ENCODE data around the gene NT5DC2.

NT5DC2 gene

DNA sequence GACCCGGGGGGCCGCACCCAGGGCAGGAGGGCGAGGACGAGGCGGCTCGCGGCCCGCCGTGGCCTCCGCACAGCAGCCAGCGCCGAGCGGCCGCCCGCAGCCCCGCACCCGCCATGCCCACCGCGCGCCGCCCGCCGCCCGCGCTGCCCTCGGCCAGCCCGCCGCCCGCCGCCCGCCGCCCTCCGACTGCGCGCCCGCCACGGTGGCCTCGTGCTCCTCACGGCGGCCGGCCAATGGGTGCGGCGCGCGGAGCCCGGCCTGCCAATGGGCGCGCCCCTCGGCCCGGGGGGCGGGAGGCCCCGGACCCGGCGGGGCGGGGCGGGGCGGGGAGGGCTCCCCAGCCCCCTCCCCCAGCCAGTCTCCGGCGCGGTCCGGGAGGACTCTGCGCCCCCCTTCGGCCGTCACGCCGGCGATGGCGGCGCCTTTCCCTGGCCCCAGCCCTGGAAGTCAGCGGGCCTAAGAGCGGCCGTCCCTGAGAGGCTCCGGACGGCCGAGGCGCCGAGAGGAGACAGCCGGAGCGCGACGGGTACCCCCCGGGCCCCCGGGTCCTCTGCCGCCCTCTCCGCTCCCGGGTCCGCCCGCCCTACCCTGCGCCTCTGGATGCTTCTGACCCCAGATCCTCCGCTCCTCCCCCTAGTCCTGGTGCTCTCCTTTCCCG lies at the start of gene NT5DC2:
Gene NT5DC2, minus strand, starts transcription at position 235 of the 658 bp plus-strand sequence. Its CDS starts 120 bp downstream, at position 115.
- DNase-seq = no peak

DNA sequence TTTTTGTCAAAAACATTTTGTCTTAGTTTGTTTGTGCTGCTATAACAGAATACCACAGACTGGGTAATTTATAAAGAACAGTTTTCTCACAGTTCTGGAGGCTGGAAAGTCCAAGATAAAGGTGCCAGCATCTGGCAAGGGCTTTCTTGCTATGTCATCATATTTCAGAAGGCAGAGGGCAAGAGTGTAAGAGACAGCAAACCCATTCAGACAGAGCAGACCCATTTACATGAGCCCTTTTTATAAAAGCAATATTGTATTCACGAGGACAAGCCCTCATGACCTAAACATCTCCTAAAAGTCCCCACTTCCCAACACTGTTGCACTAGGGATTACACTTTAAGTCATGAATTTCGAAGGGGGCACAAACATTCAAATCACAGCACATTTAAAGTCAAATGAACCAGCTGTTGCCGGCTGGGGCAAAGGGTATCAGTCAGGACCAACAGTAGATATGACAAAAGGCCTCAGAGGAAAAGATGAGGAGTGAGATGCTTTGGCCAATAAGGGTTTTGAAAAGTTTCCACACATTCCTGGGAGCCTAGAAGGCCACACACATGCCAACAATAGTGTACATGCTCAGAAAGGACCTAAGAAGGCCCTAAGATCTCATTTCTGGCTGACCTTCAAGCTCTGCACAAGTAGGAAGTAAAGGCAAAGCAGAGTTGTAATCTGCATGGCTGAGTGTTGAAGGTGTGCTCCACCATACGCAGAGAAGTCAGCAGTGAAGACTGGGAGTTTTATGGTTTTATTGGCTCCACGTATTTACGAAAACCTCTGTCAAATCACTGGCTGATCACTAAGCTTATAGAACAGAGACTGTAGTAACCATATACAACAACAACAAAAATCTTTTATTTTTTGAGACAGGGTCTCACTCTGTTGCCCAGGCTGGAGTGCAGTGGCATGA lies 40.7 kb upstream of the NT5DC2 start:
- no peak for DNase-seq

DNA sequence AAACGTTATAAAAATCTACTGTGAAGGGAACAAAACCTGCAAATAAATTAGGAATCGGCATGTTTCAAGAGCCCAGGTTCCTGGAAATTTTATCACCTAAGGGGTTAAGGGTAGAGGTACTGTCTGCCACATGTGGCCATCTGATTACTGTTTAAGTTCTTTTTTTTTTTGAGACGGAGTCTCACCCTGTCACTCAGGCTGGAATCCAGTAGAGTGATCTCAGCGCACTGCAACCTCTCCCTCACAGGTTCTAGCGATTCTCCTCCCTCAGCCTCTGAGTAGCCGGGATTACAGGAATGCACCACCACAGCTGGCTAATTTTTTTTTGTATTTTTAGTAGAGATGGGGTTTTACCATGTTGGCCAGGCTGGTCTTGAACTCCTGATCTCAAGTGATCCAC lies 38.6 kb upstream of the NT5DC2 start:
- no peak for DNase-seq

DNA sequence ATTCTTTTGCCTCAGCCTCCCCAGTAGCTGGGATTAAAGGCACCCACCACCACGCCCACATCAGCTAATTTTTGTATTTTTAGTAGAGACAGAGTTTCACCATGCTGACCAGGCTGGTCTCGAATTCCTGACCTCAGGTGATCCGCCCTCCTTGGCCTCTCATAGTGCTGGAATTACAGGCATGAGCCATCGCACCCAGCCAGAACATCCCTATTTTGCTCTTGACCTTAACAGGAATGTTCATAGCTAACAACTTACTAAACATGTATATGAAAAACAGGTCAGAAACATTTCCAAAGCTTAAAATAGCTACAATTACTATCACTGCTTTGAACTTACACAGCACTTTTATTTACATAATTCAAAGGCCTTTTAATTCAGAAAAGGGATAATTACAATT lies 36.4 kb upstream of the NT5DC2 start:
- no peak for DNase-seq

DNA sequence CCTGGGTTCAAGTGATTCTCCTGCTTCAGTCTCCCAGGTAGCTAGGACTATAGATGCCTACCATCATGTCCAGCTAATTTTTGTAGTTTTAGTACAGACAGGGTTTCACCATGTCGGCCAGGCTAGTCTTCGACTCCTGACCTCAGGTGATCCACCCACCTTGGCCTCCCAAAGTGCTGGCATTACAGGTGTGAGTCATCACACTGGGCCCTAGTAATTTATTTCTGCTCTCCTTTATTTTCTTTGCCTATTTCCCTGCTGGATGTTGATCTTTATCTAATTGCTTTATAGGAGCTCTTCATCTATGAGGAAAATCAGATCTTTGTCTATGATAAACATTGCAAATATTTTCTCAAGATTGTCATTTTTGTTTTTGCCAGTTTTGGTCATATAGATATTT lies 34.4 kb upstream of the NT5DC2 start:
- DNase-seq = no peak

DNA sequence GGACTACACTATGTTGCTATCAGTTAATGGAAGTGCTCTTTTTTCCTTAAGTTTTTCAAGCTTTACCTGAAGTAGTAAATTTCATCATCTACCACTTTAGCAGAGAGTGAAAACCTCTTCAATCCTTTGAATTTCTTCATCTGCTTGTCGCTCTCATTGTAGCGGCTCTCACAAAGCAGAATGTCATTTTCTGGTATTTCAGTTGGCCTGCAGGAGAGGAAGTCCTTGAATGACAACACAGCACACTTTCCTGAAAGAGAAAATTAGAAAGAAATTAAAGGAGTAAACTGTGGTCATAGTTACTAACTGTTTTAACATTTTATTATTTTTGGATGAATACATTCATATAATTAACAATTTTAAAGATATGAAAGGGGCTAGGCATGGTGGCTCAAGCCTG lies 30.3 kb upstream of the NT5DC2 start:
- no peak for DNase-seq

DNA sequence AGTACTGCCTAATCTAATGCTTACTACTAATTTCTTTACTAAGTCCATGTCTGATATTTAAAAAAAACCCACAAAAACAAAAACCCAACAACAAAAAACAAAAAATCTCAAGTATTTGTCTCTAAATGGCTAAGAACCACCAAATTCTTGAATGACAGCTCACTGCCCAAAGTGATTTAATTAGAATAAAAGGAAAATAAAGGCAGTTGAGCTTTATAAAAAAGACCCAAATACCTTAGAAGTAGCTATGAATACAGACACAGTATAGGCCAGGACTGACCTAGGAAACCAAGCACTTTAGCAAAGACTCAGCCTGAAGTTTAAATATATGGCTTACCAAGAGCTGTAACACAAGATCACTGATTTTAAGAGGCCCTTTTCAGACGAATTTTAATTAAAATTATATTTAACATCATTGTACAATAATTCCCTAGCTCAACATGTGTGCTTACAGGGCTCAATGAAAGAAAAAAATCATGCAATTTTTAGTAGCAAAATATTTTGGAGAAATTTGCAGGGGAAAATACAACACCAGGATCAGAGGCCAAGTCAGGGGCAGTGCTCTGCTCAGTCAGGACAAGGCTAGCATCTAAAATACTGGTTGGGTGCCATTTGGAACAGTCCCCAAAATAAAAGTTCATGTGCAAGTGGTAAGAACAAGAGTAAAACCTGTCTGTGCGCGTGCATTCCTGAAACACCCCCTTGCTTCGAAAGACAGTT lies 27.5 kb upstream of the NT5DC2 start:
- DNase-seq = no peak

DNA sequence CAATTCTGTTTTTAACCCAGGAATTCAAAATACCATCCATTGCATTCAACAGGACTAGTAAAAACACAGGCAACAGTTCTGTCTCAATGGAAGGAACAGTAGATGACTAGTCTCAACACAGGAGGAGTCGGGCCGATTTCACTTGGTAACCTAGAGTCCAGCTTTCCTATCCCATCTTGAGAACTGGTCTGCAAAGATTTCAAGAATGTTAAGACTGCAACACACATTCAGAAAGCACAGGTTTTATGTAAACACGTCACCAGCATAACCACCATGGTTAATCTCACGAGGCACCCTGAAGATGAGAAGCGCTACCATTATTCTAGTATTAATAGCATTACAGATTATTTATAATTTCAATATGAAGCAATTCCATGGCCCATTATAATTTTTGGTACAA lies 24.8 kb upstream of the NT5DC2 start:
- DNase-seq = no peak

DNA sequence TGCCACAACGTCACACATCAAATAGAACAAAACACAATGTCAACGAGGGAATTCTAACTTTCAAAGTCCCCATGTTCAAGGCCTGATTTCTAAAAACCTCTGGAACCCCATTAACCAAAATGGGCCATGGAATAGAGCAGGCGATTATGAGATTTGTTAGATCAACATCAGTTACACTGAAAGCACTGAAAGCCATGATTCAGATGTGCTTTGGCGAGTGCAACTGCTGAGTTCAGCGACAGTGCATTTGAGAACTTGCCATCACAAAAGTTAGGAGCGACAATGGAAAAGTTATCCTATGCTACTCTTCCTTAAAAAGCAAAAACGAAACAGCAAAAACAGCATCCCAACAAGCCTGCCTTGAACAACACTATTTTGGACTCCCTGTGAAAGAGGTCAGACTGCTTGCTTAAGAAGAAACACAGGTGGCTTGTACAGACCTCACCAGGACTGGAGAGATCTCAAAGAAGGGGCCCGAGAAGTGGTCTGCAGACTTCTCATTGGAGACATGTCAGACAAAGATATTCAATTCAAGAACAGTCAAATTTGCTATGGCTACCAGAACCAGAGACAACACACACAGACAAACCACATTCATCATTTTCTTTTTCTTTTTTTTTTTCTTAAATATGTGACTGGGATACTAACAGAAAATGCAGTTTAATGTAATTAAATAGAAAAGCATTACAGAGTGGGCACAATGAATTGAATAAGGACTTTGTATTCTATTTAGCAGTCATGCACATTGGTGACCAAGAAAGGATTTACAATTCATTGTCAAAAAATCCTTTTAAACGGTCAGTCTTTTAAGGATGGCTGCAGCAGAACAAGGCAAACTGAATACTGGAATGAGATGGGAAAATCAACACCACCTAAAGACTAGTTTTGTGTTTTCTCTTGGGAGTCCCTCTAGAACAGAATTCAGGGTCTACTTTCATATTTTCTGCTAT lies 23.6 kb upstream of the NT5DC2 start:
- no peak for DNase-seq

DNA sequence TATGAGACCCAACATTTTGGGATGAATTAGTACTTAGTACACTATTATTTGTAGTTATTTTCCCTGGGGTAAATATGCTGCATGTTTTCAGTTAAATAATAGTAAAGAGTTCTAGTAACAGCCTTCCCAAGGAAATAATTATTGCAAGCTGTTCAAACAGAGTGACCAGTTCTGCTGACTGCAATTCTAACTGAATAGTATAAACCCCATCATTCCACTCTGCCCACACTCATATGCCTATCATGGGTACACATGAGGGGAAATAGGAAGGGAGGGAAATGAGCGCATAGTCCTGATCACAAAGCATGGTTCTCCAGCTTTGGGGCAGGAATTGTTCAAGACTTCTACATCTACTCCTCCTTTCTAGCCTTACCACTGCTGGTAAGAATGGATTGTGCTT lies 21.4 kb upstream of the NT5DC2 start:
- no peak for DNase-seq

DNA sequence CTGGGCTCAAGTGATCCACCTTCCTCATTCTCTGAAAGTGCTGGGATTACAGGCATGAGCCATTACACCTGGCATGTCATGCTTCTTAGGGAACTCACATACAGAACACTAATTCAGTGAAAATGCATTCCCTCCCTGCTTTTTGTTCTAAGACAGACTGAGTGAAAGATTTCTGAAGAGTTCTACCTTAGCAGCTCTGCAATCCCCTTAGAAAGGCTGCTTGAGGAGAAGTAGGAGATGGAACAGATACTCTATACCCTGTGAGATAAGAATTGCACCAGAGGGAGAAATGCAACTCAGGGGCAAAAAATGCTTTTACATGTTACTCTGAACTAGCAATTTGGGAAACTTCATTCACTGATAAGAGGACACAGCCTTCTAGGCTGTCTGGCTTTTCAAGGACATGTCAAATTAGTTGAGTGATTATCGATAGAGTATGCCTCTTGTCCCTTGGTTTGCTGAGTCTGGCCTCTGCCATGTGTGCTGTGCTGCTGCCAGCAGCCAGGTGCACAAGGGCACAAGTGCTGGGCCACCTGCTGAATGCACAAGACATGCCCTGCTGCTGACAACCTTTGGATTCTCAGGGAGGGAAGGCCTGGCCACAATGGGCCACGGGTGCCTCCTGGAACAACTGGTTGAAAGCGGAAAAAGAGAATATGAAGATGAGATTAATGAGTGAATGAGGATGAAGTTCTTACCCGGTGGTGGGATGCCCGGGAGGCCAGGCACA lies 20.5 kb upstream of the NT5DC2 start:
- no peak for DNase-seq

DNA sequence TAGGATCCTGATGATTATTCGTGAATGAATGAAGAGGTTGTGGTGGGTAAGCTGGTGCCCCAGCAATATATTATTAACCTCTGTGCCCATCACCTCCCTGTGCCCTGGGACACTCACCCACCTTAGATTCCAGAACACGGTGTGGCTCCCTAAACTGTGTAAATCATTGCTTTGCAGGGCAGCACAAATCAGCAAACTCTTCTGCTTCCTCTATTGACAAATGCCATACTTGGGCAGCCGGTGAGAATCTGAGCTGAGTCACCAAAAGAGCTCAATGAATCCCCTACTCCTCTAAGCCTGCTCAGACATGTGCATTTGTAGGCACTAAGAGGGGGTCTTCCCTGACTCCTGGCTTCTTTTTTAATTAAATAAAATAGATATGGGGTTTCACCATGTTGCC lies 18.4 kb upstream of the NT5DC2 start:
- no peak for DNase-seq

DNA sequence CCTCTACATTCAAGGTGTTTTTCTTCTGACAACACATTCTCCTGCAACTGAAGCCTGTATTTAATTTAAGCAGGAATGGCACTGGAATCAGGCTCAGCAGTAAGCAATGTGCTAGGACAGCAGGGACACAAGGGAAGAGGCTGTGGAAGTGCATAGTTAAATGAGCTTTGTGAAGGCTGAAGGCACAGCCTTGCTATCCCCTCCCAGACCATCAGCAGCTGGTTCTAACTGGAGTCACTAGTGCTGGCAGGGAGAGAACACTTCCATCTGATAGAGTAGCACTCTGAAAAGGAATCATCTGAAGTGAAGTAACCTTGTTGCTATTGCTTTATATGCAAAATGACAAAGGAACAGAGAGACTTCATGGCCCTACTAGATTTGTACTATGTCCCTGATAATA lies 17.5 kb upstream of the NT5DC2 start:
- no peak for DNase-seq

DNA sequence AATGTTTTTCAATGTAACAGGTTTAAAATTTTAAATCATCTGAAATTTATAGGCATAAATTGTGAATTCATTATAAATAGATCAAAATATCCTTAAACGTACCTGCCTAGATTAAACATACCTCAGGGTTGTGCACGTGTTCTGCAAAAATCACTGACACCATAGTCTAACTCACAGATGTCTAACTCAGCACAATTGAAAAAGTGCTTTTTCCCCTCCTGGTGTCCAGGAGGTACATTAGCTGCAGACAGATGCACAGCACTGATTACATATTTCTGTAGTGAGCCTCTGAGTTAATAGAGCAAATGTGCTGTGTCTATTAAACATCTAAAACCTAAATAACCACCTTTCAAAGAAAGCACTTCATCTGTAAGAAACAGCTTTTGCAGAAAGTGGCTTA lies 13.5 kb upstream of the NT5DC2 start:
- DNase-seq = no peak

DNA sequence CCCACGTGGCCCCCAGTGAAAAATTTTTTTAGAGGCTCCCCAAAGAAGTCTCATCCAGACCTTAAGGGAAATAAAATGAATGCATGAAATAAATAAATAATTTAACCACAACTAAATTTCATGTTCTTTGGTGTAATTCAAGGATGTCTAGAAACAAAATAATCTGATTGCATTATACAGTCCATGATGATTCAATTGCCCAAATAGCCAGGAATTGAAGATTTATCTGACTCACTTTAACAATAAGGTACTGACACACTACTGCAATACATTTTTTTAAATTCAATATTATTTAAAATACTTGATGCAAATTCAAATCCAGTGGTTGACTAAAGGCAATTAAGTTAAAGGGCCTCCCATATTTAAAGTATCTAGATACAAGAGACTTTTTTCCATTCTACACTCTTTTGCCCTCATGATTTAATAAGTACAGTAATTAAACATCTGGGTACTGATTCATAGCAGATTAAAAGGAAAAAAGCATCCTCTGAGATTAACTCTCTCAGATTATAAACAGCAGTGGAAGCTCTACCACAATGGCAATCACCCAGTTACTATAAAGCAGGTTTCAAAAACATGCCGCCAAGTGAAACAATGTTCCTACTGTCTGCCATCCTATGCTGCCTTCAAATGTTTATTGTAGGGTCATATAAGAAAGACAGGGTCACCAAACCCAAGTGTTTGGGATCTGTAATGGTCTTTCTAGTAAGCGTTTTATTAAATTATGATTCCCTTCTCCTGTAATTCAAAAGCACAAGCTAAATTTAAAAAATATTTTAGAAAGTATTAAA lies 12.6 kb upstream of the NT5DC2 start:
- no peak for DNase-seq

DNA sequence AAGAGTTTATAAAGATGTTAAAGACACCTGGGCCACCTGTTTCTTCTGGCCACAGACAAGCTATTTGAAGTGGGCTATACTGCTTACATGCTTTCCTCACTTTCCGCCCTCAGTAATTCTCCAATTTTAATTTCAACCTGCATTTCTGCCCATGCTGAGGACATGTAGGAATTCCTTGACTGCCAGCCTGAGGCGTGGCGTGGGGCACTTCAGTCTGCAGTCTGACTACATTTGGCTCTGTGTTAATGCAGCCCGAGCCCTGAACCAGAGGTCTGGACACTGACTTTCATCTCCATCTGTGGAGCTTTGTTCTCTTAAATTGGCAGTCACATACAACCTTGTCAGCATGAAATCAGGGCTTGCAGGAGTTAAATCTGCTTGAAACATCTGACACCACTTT lies 11.3 kb upstream of the NT5DC2 start:
- DNase-seq = no peak

DNA sequence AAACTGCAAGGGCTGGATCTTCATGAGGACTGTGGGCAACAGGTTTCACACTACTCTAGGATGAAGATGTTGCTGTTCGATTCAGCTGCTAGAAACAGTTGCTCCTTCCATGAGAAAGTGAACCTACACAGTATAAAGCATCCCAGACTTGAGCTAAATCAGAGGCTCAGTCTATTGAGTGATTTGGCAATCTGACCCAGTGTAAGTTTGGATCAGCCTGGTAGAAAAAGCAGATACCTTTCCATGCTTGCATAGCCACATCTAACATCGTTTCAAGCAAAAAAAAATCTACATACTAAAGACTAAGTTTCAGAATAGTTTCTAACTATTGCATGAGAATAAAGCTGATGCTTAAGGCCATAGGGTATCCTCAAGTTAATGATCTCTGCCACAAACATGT lies 7.4 kb upstream of the NT5DC2 start:
- DNase-seq = no peak

DNA sequence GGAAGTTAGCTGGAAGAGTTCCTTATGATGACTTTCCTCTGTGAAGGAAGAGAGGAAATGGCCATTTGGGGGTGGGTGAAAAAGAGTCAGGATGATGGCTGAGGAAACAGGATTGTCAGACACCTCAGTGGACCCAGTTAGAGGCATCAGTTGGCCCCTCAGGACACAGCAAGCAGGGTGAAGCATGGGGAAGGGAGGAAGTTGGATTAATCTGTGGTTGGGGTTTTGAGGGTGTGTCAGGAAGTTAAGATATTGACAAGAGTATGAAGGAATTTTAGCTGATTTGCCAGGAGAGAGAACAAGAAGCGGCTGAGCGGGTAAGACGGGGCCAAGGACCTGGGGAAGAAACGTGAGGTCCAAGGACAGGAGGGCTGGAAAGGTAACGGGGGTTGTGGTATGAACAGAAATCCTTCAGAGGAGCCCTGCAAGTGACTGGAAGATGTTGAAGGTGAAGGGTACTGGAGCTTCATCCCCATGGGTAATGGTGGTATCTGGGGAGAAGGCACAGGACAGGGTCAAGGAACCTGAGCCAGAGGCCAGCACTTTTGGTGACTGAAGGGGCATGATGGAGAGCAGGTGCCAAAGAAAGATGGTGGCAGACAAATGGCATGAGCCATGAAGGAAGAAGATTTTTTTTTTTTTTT lies 5.5 kb upstream of the NT5DC2 start:
- DNase-seq = no peak

DNA sequence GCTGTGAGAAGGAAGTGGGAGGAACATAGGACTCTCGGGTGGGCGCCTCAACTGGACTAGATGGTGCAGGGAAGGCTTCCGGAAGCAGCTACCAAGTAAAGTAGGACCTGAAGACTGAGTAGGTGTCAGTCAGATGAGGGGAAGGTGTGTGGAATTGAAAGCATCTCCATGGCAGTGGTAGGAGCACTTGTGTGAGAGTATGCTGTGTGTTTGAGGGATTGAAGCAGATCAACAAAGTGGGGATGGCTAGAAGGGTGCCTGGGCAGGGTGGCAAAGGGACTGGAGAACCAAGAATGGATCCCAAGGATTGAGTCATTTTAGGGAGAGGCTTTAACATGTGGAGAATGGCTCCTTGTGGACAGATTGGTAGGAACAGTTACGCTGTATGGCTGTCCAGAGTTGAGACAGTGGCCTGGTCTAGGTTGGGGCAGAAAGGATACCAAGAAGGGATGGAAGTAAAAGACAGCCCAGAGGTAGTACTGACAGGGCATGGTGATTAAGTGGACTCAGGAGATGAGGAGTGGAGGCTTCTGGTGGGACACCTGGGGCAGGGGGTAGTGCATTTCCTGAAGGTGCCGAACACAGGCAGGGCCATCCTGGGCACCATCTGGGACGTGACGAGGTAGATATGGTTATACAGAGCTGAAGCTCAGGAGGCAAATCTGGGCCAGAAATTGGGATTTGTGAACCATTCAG lies 4.2 kb upstream of the NT5DC2 start:
- no peak for DNase-seq

DNA sequence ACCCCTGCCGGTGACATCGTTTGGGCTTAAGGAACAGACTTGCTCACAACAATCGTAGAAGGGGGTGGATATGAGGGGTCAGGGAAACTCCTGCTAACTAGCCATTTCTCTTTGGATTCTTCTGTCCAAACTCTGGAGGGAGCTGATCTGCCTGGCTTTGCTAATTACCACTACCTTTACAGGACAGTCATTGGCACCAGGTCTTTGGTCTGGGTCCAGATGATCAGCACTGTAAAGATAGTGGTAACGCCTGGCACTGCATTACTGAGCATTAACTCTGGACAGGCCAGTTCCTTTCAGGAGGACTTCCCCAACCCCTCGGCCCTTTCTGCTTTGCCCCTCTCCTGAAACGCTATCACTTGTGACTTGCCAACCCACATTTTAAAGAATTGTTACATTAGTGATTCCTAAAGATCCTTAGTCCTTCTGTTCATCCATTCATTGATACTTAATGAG lies 3.5 kb upstream of the NT5DC2 start:
- no peak for DNase-seq

Measured in KG1 (cell line).